Duodenal mucosa (tissue), 2 donors: Measurements from ENCODE around the gene PPP6R3.

Experiments used
- H3K27ac ChIP-seq: one replicate; pipeline ENCODE4 v1.7.0; 2013; ENCODE audit warnings: low read depth, low read length
- H3K27me3 ChIP-seq, 2 donors: one replicate each; pipeline ENCODE4 v1.7.0; 2013; ENCODE audit warnings: low read length in 2 of 2, control low read depth in 1 of 2; ENCODE audit not compliant: insufficient read depth in 2 of 2, control insufficient read depth in 1 of 2
- H3K36me3 ChIP-seq, 2 donors: one replicate each; pipeline ENCODE4 v1.7.0; 2013; ENCODE audit warnings: low read length in 2 of 2, control low read depth in 1 of 2; ENCODE audit not compliant: insufficient read depth in 2 of 2, control insufficient read depth in 1 of 2
- H3K4me1 ChIP-seq, 2 donors: one replicate each; pipeline ENCODE4 v1.7.0; 2013; ENCODE audit warnings: low read length in 2 of 2, control low read depth in 1 of 2; ENCODE audit not compliant: insufficient read depth in 2 of 2, control insufficient read depth in 1 of 2
- H3K4me3 ChIP-seq, 2 donors: one replicate each; pipeline ENCODE4 v1.7.0; 2013; ENCODE audit warnings: low read length in 2 of 2, low read depth in 1 of 2
- H3K9ac ChIP-seq, 2 donors: one replicate each; pipeline ENCODE4 v1.7.0; 2013; ENCODE audit warnings: low read length in 2 of 2, low read depth in 1 of 2
- H3K9me3 ChIP-seq, 2 donors: one replicate each; pipeline ENCODE4 v1.7.0; 2013; ENCODE audit warnings: low read length in 2 of 2, control low read depth in 1 of 2; ENCODE audit not compliant: control insufficient read depth in 1 of 2

PPP6R3 gene

DNA sequence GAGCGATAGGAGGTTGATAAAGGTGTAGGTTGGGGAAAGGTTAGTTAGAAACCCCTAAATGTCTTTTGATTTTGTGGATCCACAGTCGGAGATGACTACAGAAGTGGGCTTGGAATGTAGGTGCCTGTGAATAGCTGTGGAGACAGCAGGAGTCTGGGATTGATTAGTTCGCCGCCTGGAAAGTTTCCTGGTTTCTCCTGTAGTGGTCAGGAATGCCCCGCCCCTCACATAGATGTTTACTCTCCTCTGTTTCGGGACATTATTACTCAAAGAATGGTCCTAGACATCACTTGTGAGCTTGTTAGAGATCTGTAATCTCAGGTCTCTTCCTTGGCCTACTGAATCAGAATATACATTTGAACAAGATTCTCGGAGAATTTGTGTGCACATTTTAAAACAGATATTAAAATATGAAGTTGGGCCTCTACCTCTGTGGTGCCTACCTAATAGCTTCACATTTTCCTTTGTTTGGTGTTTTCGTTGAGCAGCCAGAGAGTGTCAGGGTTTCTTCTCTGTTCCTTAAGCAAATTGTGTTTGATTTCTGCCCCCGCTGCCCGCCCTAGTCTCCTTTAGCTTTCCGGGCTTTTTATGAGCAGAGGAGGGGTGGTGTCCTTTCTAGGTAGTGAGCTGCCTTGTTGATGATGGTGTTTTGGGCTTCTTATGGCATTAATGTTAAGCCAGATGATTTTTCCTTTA is 89.4 kb downstream of the PPP6R3 start:
- no peak overlapping the region for H3K27ac ChIP-seq

DNA sequence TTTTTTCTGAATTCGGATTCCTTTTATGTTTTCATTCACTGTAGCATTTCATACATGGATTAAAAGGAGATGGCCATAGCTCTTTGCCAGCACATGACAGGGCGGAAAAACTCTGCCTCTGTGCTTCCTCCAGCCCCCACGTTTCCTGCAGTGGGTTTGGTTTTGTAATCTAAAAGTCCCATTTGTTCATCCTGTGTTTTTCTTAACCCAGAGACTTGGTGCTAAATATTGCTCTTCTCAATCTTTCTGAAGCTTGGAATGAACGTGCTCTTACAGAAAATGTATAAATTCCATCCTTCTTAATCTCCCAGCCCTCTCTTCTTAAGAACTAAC is 89.9 kb downstream of the PPP6R3 start:
- Histone ChIP-seq H3K4me3 (no peak overlapping the region), H3K36me3 (peaks cover 57 to 82% of the 10 kb centered on the region in 2 donors), H3K9ac (no peak overlapping the region), H3K9me3 (no peaks in the 10 kb centered on the region), H3K27me3 (no peaks in the 10 kb centered on the region), H3K27ac (no peak overlapping the region), H3K4me1 (peaks cover 8% of the 10 kb centered on the region in 2 donors)

More for the DNA sequence above, 89.4 kb downstream of the PPP6R3 start:
- no peaks in the 10 kb centered on the region for H3K9me3 ChIP-seq
- peaks cover 54 to 82% of the 10 kb centered on the region in 2 donors for H3K36me3 ChIP-seq
- H3K27me3 ChIP-seq: no peaks in the 10 kb centered on the region
- H3K9ac ChIP-seq: no peak overlapping the region
- peaks cover 8% of the 10 kb centered on the region in 2 donors for H3K4me1 ChIP-seq
- H3K4me3 ChIP-seq: no peak overlapping the region

DNA sequence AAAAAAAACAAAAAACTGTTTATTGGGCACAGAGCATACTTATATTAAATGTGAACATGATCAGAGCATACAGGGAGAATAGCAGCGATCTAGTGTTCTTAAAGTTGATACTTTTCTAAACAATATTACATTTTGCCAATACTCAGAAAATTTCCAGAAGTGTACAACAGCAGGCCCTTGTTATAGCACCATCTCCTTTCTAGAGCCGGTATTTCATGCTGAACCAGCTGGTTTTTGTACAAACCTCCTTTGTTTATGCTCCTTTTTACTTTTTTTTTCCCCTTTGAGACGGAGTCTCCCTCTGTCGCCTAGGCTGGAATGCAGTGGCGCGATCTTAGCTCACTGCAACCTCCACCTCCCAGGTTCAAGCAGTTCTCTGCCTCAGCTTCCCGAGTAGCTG is 90.7 kb downstream of the PPP6R3 start:
- Histone ChIP-seq H3K36me3 (peaks cover 52 to 78% of the 10 kb centered on the region in 2 donors), H3K9me3 (no peaks in the 10 kb centered on the region), H3K4me1 (peaks cover 8% of the 10 kb centered on the region in 2 donors), H3K27me3 (no peaks in the 10 kb centered on the region), H3K4me3 (no peak overlapping the region), H3K9ac (no peak overlapping the region), H3K27ac (no peak overlapping the region)

DNA sequence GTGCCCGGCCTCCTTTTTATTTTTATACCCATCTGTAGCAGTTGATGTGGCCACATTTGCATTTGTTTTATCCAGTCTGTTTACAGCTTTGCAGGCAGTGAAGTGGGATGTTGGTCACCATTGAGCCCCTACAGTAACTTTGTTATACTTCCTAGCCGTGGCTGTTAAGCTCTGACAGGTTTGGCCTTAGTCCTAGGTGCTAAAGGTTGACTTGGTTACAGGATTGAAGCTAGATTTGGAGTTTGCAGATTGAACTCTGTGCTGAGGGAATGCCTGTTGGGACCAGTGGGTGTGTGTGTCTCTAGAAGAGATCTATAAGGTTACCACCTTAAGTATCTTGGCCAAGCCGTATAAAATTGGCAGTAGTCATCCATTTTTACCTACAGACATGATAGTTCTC is 91.2 kb downstream of the PPP6R3 start:
- no peaks in the 10 kb centered on the region for H3K27me3 ChIP-seq
- H3K36me3 ChIP-seq: peaks cover 47 to 74% of the 10 kb centered on the region in 2 donors
- no peak overlapping the region for H3K27ac ChIP-seq
- peaks cover 8% of the 10 kb centered on the region in 2 donors for H3K4me1 ChIP-seq
- H3K4me3 ChIP-seq: no peak overlapping the region
- H3K9ac ChIP-seq: no peak overlapping the region
- H3K9me3 ChIP-seq: no peaks in the 10 kb centered on the region

DNA sequence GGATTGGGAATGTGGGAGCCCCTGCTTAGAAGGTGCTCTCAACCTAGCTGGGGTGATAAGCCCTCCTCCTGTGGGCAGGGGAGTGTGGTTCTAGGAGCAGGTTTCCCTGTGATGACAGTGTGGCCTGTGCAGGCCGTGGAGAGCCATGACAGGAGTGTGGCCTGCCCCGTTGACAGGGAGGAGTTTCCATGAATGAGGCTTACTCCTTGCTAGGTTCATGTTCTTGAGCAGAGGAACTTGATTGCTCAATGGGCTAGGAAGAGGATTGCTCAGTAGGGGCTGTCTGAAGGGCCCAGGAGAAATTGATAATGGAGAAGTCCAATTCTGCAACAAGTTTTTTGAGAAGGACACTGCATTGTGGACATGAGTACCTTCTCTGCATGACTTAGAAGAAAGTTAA is 92.0 kb downstream of the PPP6R3 start:
- H3K27me3 ChIP-seq: no peaks in the 10 kb centered on the region
- peaks cover 47 to 74% of the 10 kb centered on the region in 2 donors for H3K36me3 ChIP-seq
- H3K4me3 ChIP-seq: no peak overlapping the region
- no peak overlapping the region for H3K27ac ChIP-seq
- no peak overlapping the region for H3K9ac ChIP-seq
- H3K4me1 ChIP-seq: peaks cover 8% of the 10 kb centered on the region in 2 donors
- no peaks in the 10 kb centered on the region for H3K9me3 ChIP-seq

DNA sequence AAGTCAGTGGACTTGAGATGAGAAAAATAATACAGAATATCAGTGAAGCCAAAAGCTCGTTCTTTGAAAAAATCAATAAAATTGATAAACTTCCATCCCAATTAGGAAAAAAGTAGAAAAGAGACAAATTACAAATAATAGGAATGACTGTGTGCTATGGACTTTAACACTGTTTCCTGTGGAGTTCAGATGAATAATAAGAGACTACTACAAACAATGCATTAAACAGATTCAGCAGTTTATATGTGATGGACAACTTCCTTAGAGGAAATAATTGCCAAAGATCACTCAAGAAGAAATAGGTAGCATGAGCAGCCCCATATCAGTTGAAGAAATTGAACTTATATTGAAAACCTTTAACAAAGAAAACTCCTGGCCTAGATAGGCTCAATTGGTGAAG is 99.7 kb downstream of the PPP6R3 start:
- no peaks in the 10 kb centered on the region for H3K9me3 ChIP-seq
- no peak overlapping the region for H3K27ac ChIP-seq
- no peaks in the 10 kb centered on the region for H3K4me1 ChIP-seq
- no peak overlapping the region for H3K9ac ChIP-seq
- peaks cover 22 to 72% of the 10 kb centered on the region in 2 donors for H3K36me3 ChIP-seq
- no peaks in the 10 kb centered on the region for H3K27me3 ChIP-seq
- H3K4me3 ChIP-seq: no peak overlapping the region

DNA sequence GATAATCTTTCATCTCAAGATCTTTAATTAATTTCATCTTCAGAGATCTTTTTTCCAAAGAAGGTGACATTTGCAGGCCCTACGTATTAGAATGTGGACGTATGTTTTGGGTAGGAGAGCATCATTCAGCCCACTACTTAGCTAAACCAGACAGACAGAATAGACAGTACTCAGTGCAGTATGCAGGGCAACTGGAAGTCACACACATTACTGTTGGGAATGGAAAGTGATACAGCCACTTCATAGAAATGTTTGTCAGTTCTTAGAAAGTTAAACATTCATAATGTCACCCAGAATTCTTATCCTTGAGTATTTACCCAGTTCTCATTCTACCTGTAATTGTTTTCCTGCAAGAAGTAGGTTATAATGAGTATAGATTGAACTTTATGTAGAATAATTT is 102.9 kb downstream of the PPP6R3 start:
- no peaks in the 10 kb centered on the region for H3K9me3 ChIP-seq
- no peak overlapping the region for H3K4me3 ChIP-seq
- H3K27ac ChIP-seq: no peak overlapping the region
- no peaks in the 10 kb centered on the region for H3K27me3 ChIP-seq
- peaks cover 41 to 80% of the 10 kb centered on the region in 2 donors for H3K36me3 ChIP-seq
- H3K9ac ChIP-seq: no peak overlapping the region
- no peaks in the 10 kb centered on the region for H3K4me1 ChIP-seq

DNA sequence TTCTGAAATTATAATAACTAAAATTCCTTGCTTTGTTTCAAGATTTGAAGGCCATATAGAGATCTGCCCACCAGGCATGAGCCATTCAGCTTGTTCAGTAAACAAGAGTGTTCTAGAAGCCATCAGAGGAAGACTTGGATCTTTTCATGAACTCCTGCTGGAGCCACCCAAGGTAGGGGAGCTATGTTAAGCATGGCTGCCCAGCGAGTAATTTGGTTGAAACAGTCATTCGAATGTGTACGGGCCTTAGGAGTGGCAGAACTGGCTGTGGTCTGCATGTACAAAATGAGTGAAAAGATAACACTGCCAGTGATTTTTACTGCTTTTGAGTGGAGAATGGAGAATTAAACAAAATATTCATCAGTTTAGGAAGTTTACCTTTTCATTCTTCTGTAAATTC is 103.7 kb downstream of the PPP6R3 start:
- Histone ChIP-seq H3K4me1 (no peaks in the 10 kb centered on the region), H3K9me3 (no peaks in the 10 kb centered on the region), H3K9ac (no peak overlapping the region), H3K27ac (no peak overlapping the region), H3K36me3 (peaks cover 40 to 72% of the 10 kb centered on the region in 2 donors), H3K27me3 (no peaks in the 10 kb centered on the region), H3K4me3 (no peak overlapping the region)

DNA sequence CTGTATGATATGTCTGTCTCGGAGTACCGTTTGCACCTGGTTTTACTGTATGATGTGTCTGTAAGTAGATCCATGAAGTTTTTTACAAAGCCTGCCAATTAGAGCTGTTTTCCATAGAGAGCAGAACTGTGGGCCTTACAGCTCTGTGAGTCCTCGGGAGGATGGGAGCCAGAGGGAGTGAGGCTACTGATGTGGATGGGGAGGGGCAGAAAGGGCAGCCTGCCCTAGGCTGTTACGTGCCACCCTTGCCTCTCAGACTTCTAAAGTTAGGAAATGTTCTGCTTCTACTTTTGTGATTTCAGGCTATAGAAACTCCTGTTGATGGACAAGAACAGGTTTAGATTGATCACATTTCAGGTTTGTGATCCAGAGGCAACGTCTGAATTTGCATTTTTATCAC is 105.2 kb downstream of the PPP6R3 start:
- H3K9me3 ChIP-seq: no peaks in the 10 kb centered on the region
- H3K4me1 ChIP-seq: no peaks in the 10 kb centered on the region
- no peaks in the 10 kb centered on the region for H3K27me3 ChIP-seq
- peaks cover 47 to 75% of the 10 kb centered on the region in 2 donors for H3K36me3 ChIP-seq
- no peak overlapping the region for H3K4me3 ChIP-seq
- H3K9ac ChIP-seq: no peak overlapping the region
- no peak overlapping the region for H3K27ac ChIP-seq

DNA sequence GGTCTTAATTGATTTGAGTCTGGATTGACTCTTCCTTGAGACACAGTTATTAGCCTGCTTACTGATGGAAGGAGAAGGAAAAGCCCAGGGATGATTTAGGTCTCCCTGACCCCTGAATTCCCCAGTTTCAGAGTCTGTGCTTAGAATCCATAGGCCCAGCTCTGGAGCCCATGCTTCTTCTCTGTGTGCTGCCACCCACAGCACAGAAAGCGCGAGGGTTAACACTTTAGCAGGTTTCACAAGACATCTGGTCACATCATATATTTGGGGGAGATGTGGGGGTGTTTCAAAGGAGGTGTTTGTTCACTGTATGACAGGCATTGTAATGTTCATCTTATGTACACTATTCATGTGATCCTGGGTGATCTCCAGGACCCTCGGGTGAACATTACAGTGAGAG is 107.0 kb downstream of the PPP6R3 start:
- H3K36me3 ChIP-seq: peaks cover 48 to 81% of the 10 kb centered on the region in 2 donors
- no peak overlapping the region for H3K4me3 ChIP-seq
- H3K27ac ChIP-seq: no peak overlapping the region
- no peaks in the 10 kb centered on the region for H3K27me3 ChIP-seq
- no peaks in the 10 kb centered on the region for H3K9me3 ChIP-seq
- no peaks in the 10 kb centered on the region for H3K4me1 ChIP-seq
- no peak overlapping the region for H3K9ac ChIP-seq
